HUES6 (cell line): ENCODE results near the gene ARFGAP1.
"Not testable (repeated sequence)": the region's sequence is repeated elsewhere in the genome, so short reads cannot be mapped to it uniquely, and the experiment has no call there.

Source experiments
- H3K27ac ChIP-seq: 2 replicates; pipeline ENCODE4 v1.7.0; 2013; ENCODE audit warnings: low read depth, mild to moderate bottlenecking, low read length, inconsistent platforms
- H3K27me3 ChIP-seq: 2 replicates; pipeline ENCODE4 v1.6.1; 2013; ENCODE audit warnings: low read length; ENCODE audit not compliant: control insufficient read depth, insufficient read depth
- H3K36me3 ChIP-seq: 2 replicates; pipeline ENCODE4 v1.6.1; 2013; ENCODE audit warnings: low read length; ENCODE audit not compliant: control insufficient read depth, insufficient read depth
- H3K4me1 ChIP-seq: 2 replicates; pipeline ENCODE4 v1.6.1; 2013; ENCODE audit warnings: low read length; ENCODE audit not compliant: control insufficient read depth, insufficient read depth
- H3K4me3 ChIP-seq: 2 replicates; pipeline ENCODE4 v1.5.1; 2013; ENCODE audit warnings: low read depth, low read length
- H3K9ac ChIP-seq: one replicate; pipeline ENCODE4 v1.6.1; 2013; ENCODE audit warnings: mild to moderate bottlenecking, low read length
- H3K9me3 ChIP-seq: 2 replicates; pipeline ENCODE4 v1.6.1; 2013; ENCODE audit warnings: low read depth, low read length; ENCODE audit not compliant: control insufficient read depth, insufficient read depth

ARFGAP1 gene

GRCh38 chr20:63303095-63303666 is 30.6 kb downstream of the ARFGAP1 start:
- Histone ChIP-seq H3K36me3 (no peaks in the 10 kb centered on the region), H3K9me3 (0 out of 2 replicates have a peak, but pooled peaks cover 3% of the 10 kb centered on the region), H3K27ac (no peak overlapping the region), H3K27me3 (peaks cover 4% of the 10 kb centered on the region; the same call in 1 of the 2 replicates), H3K9ac (no peak overlapping the region), H3K4me3 (no peak overlapping the region), H3K4me1 (no peaks in the 10 kb centered on the region)

GRCh38 chr20:63305393-63305792 is 32.8 kb downstream of the ARFGAP1 start:
- 0 out of 2 replicates have a peak, but pooled peaks cover 3% of the 10 kb centered on the region for H3K9me3 ChIP-seq
- no peak overlapping the region for H3K4me3 ChIP-seq
- H3K27ac ChIP-seq, result no peak overlapping the region
- H3K36me3 ChIP-seq, result no peaks in the 10 kb centered on the region
- H3K9ac ChIP-seq, result no peak overlapping the region
- H3K4me1 ChIP-seq, result no peaks in the 10 kb centered on the region
- H3K27me3 ChIP-seq, result peaks cover 4% of the 10 kb centered on the region; the same call in 1 of the 2 replicates

DNA sequence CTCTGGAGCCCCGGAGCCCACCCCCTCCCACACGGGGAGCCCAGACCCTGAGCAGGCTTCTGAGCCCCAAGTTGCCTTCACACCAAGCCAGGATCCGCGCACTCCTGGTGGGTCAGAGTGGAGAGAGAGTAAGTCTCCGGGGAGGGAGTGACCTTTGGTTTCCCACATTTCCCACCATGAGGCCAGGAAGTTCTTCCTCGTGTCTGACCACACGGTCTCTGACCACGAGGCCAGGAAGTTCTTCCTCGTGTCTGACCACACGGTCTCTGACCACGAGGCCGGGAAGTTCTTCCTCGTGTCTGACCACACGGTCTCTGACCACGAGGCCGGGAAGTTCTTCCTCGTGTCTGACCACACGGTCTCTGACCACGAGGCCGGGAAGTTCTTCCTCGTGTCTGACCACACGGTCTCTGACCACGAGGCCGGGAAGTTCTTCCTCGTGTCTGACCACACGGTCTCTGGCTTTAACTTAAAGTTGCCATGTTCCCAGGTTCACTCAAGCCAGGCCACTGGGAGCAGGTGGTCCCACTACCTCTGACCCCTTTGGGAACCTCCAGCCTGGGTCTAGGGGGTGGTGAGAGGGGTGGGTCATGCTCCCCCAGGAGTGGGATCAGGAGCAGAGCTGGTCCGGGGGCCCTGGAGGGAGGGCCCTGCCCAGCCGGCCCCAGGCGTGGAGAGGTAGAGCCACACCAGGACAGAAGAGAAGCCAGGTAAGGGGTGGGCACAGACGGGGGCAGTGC is 33.5 kb downstream of the ARFGAP1 start:
- not testable (repeated sequence) for H3K9me3 ChIP-seq, H3K36me3 ChIP-seq, H3K4me3 ChIP-seq, H3K27me3 ChIP-seq, H3K27ac ChIP-seq, H3K9ac ChIP-seq, H3K4me1 ChIP-seq

- H3K4me1 ChIP-seq, result no peaks in the 10 kb centered on the region
- no peak overlapping the region for H3K27ac ChIP-seq
- H3K36me3 ChIP-seq, result no peaks in the 10 kb centered on the region
- H3K4me3 ChIP-seq, result no peak overlapping the region
- no peak overlapping the region for H3K9ac ChIP-seq
- H3K9me3 ChIP-seq, result no peaks in the 10 kb centered on the region
- peaks cover 4% of the 10 kb centered on the region; the same call in 1 of the 2 replicates for H3K27me3 ChIP-seq
Measured at GRCh38 chr20:63306673-63307537, 34.3 kb downstream of the ARFGAP1 start.

GRCh38 chr20:63307538-63308217 is 35.1 kb downstream of the ARFGAP1 start:
- H3K27me3 ChIP-seq, result peaks cover 3% of the 10 kb centered on the region; the same call in 1 of the 2 replicates
- no peaks in the 10 kb centered on the region for H3K4me1 ChIP-seq
- no peak overlapping the region for H3K27ac ChIP-seq
- no peaks in the 10 kb centered on the region for H3K9me3 ChIP-seq
- no peak overlapping the region for H3K4me3 ChIP-seq
- no peak overlapping the region for H3K9ac ChIP-seq
- H3K36me3 ChIP-seq, result no peaks in the 10 kb centered on the region

- Histone ChIP-seq H3K9ac (no peak overlapping the region), H3K36me3 (no peaks in the 10 kb centered on the region), H3K9me3 (no peaks in the 10 kb centered on the region), H3K27ac (no peak overlapping the region), H3K4me1 (no peaks in the 10 kb centered on the region), H3K4me3 (no peak overlapping the region), H3K27me3 (no peaks in the 10 kb centered on the region)
Measured at GRCh38 chr20:63308218-63308911, 35.8 kb downstream of the ARFGAP1 start.

DNA sequence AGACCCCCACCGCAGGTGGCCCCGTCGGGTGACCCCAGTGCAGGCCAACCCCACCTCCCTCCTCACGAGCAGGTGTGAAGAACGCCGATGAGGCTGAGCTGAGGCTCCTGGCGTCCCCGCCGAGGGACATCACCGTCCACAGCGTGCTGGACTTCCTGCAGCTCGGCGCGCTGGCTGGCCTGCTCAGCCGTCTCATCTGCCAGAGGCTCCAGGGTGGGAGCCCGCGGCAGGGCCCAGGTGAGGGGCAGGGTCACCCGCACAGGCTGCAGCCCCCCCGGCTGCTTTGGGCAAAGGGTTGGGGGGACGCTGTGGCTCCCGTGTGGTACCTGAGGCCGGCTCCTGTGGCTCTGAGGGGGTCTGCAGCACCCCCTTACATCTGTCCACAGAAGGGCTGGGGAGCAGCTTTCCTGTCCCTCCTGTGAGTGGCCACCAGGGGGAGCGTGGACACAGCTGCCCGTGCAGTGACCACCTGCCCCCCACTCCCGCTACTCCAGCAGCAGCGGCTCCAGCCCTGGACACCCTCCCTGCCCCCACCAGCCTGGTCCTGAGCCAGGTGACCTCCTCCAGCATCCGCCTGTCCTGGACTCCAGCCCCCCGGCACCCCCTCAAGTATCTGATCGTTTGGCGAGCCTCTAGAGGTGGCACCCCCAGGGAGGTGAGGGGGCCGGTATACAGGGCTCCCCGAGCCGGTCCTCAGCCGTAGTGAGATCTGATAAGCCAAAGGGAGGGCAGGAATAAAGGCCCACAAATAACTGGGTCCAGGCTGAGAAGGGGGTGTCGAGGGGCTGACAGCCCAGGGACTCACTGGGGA is 36.9 kb downstream of the ARFGAP1 start:
- H3K27ac ChIP-seq, result no peak overlapping the region
- no peaks in the 10 kb centered on the region for H3K9me3 ChIP-seq
- H3K9ac ChIP-seq, result no peak overlapping the region
- H3K4me1 ChIP-seq, result no peaks in the 10 kb centered on the region
- no peak overlapping the region for H3K4me3 ChIP-seq
- no peaks in the 10 kb centered on the region for H3K27me3 ChIP-seq
- H3K36me3 ChIP-seq, result no peaks in the 10 kb centered on the region

GRCh38 chr20:63310265-63310991 is 37.8 kb downstream of the ARFGAP1 start:
- Histone ChIP-seq H3K9ac (no peak overlapping the region), H3K27me3 (no peaks in the 10 kb centered on the region), H3K4me1 (no peaks in the 10 kb centered on the region), H3K9me3 (no peaks in the 10 kb centered on the region), H3K27ac (no peak overlapping the region), H3K4me3 (no peak overlapping the region), H3K36me3 (no peaks in the 10 kb centered on the region)

GRCh38 chr20:63311186-63311832 is 38.7 kb downstream of the ARFGAP1 start:
- no peaks in the 10 kb centered on the region for H3K36me3 ChIP-seq
- H3K27ac ChIP-seq, result no peak overlapping the region
- no peak overlapping the region for H3K9ac ChIP-seq
- H3K9me3 ChIP-seq, result no peaks in the 10 kb centered on the region
- H3K4me1 ChIP-seq, result no peaks in the 10 kb centered on the region
- H3K27me3 ChIP-seq, result no peaks in the 10 kb centered on the region
- H3K4me3 ChIP-seq, result no peak overlapping the region
